NCI-H1092 treated with DMSO at 0.1 percent for 48 hours (cell line): ENCODE results near the gene HTT.
"Not testable (repeated sequence)": the region's sequence is repeated elsewhere in the genome, so short reads cannot be mapped to it uniquely, and the experiment has no call there.

ENCODE experiments used
- DNase-seq: peaks from one replicate; lab custom pipeline; 2025; lab: John Stamatoyannopoulos, UW

The HTT gene

DNA sequence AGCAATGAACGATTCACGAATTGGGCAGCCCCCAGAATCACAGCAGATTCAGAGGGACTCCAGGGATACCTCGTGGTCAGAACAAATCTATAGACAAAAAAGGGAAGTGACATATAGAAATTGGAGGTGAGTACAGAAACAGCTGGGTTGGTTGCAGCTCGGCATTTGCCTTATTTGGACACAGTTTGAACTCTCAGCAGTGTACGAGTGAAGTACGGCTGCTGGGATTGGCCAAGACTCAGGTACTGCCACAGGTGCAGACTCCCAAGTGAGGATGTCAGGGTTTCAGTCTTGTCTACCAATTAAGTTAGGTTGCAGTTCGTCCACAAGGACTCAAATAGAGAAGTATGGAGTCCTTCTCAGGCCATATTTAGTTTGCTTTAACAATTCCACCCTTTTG, 28.3 kb upstream of the HTT start:
- DNase-seq = no peak

DNA sequence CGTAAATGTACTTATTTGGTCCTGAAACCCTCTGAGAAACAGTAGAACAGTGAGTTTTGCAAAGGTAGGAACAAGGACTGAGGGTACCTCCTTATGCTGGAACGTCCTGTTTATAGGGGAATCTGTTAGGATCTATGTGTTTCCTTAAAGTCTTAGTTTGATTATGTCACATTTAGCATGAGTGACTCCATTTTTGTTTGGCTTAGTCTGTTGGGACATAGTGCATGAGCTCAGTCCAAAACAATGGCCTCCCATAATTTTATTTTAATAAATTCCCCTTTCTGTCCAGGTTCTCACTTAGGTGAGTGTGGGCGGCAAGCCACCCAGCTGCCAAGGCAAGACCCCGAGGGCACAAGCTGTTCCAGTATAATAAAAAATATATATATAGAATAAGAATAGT, 27.9 kb upstream of the HTT start:
- DNase-seq = no peak

DNA sequence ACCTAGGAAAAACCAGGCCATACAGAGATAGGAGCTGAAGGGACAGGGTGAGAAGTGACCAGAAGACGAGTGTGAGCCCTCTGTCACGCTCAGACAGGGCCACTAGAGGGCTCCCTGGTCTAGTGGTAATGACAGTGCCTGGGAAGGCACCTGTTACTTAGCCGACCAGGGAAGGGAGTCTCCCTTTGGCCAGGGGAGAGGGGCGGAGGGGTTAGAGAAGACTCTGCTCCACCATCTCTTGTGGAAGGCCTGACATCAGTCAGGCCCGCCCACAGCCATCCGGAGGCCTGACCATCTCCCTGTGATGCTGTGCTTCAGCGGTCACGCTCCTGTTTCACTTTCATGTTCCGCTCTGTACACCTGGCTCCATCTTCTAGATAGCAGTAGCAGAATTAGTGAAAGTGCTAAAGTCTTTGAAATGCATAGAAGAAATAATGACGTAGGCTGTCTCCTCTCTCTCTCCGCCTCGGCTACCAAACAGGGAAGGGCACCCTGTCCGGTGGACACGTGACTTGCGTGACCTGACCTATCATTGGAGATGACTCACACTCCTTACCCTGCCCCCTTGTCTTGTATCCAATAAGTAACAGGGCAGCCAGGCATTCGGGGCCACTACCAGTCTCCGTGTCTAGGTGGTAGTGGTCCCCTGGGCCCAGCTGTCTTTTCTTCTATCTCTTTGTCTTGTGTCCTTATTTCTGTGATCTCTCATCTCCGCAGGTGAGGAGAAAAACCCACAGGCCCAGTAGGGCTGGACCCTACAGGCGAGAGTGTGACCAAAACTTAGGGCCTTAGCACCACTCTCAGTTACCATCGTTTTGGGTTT, 26.8 kb upstream of the HTT start:
- peak; percentile 51 for DNase-seq

DNA sequence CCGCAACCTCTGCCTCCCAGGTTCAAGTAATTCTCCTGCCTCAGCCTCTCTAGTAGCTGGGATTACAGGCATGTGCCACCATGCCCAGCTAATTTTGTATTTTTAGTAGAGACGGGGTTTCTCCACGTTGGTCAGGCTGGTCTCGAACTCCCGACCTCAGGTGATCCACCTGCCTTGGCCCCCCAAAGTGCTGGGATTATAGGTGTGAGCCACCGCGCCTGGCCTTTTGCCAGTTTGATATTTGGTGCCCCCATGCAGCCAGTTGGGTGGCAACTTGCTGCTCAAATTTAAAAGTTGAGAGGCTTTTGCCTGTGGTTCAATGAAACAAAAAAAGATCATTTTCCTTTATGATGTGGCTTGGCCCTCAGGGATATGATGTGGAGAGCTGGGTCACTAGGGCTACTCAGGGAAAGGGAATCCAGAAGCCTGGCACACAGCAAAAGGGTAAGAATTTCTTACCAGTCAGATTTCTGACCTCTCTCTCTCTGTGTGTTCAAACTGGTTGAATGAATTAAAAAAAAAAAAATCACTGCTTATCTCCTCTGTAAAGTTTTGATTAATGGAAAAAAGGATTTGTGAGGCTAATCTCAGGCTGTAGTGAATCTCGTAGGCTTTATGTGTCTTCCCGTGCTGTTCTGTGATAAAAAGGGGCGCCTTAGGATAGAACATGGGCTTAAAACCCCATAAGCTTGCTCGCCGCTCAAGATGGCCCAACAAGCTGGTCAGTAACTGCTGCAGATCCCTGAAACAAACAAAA, 23.2 kb upstream of the HTT start:
- not testable (repeated sequence) for DNase-seq

DNA sequence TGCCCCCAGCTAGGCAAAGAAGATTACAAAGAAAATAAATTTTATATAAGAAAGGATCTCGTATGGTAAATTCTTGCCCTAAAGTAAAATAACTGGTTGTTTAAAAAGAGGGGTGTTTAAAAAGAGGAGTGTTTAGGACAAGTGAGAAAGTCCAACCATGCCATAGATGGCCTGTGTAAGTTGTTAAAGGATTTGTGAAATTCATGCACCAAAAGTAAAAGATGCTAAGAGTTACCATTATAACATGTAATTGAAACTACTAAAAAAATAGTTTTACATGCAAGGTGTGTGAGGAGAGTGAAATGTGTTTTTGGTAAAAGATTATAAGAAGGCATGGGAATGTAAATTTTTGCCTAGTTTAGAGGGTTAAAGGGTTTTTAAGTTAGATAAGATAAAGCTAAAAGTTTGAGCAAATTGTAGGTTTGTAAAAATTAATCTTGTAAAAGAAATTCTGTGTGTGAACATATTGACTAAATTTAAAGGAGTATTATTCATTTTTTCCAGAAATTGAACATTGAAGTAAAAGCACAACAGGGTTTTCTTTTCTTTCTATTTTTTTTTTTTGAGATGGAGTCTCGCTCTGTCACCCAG, 20.2 kb upstream of the HTT start:
- DNase-seq = no peak

DNA sequence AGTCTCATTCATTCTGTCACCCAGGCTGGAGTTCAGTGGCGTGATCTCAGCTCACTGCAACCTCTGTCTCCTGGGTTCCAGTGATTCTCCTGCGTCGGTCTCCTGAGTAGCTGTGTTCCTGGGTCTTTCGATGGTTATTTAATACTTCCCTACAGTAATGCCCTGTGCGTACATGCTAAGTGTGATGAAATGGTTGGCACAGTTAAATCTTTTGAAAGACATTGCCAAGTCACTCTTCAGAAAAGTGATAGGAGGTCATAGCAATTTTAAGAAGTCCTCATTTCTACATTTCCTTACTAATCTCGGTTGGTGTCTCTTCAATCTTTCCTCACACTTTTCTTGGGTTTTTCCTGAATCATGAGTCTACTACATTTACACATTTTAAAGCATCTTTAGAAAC, 14.5 kb upstream of the HTT start:
- no peak for DNase-seq

DNA sequence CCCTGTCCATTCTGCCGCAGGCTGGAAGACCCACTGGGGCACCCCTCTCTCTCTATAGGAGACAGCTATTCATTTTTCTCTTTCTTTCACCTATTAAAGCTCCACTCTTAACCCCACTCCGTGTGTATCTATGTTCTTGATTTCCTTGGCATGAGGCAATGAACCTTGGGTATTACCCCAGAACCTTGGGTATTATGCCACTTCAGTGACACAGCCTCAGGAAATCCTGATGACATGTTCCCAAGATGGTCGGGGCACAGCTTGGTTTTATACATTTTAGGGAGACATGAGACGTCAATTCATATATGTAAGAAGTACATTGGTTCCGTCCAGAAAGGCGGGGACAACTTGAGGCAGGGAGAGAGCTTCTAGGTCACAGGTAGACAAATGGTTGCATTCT, 13.5 kb upstream of the HTT start:
- DNase-seq = no peak

DNA sequence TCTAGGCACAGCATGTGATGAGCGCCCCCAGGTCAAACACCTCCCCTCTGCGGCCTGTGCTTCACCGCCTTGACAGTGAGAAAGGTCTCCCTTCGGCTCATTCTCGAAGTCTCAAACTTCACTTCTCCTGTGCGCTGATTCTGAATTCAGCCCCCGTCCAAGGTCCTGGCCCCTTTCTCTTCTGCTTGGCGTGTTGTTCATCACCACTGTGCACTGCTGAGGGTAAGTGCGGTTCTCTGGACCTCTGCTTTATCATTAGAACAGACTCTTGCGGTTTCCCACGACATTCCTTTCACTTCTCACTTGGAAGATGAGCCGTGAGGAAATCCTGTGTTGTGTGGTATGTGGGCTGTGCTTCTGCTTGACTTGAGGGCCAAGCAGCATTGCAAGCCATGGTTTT, 12.0 kb upstream of the HTT start:
- DNase-seq = no peak

DNA sequence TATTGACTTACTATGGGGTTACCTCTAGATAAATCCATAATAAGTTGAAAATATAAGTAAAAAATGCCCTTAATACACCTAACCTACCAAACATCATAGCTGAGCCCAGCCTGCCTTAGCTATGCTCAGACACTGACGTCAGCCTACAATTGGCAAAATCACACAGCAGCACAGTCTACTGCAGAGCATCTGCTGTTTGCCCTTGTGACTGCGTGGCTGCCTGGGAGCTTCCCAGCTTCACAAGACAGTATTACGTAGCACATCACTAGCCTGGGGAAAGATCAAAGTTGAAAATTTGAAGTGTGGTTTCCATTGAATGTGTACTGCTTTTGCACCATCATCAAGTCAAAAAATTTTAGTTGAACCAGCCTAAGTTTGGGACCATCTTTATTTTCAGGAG, 8.9 kb upstream of the HTT start:
- no peak for DNase-seq

DNA sequence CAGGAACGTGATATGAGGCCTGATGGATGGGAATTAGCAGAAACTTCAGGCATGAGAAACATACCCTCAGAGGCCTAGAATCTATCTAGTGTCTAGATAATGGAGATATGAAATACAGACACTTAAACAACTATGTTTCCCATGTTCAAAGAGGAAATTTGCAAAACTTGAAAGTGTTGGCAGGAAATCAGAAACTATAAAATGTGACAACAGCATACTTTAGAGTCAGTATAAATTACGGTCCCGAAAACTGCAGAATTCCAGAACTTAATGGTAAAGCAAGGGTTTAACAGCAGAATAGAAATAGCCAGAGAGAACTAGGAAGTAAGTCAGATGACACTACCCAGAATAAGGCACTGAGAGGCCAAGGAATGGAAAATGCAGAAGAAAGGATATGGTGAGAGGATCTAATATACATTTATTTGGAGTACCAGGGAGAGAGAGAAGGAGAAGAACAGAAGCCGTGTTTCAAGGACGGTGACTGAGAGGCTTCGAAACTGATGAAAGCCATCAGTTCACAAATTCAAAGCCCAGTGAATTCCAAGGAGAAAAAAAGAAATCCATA, 7.6 kb upstream of the HTT start:
- no peak for DNase-seq

DNA sequence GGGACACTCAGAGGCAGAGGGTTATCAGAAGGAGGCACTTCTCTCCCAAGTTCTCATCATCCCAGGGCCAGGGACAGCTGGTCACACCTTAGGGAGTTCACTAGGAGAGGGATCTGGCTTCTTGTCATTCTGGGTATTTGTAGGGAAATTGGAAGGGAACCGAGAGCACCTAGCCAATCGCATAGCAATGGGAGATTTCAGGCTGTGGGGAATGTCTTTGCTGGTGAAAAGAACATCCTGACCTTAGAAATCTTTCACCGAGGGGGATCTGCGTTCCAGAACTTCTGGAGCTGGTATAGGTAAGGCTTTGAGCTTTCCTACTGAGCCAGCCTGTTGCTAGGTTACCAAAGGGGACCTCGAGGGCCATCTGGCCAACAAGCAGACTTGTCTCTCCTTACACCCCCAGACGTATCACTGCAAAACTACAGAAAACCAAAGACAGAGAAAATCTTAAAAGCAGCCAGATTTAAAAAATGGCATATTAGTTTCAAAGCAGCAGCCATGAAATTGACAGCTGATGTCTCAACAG, 6.9 kb upstream of the HTT start:
- no peak for DNase-seq

DNA sequence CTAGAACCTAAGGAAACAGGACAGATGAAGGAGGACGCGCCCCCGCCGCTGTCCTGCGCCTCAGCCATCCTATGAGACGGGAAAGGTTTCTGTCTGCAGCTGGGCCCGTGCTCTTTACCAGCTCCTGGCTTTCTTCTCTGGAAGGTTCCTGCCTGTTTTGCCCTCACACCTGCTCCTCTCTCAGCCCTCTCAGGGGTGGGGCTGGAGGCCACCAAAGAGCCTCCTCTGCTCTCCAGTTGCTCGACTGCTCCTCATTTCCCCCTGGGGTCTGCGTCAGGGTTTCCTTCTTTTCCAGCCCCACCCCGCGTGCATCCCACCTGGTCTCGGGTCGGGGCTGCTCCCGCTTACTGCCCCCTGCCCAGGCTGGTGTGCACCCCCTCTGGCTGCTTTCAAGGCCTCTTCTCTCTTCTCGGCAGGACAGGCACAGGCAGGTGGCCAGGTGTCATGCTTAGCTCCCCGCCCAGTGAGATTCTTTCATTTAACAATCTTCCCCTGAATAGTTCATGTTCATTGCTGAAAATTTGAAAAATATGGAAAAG, 4.8 kb upstream of the HTT start:
- no peak for DNase-seq

DNA sequence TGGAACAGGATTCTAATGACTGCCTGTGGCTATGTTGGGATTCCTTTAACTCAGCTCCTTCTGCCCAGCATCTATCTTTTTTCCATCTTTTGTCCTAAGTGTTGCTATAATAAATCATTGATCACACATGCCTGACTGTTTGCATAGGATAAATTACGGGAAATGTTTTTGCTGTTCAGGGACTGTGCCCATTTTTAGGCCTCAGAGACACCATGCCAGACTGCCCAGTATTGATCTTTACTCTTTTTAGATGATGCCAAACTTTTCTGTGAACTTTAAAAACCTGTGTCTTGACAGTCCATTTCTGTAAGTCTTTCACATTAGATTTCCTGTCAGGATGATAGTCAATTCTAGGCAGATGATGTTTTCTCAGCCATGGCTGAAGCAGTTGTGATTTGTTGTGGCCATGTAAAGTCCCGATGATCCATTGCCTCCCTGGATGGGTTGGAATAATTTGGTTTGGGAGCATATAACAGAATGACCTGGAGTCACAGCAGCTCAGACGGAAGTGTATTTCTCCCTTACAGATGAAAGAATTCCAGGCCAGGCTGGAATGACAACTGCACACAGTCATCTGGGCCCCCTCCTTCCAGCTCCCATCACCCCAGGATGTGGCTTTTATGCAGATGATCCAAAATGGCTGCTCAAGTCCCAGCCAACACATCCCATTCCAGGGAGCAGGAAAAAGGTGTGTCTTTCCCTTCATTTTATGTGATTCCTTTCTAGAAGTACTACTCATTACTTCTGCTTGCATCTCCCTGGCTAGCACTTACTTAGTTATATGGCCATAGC, 3.6 kb upstream of the HTT start:
- no peak for DNase-seq

DNA sequence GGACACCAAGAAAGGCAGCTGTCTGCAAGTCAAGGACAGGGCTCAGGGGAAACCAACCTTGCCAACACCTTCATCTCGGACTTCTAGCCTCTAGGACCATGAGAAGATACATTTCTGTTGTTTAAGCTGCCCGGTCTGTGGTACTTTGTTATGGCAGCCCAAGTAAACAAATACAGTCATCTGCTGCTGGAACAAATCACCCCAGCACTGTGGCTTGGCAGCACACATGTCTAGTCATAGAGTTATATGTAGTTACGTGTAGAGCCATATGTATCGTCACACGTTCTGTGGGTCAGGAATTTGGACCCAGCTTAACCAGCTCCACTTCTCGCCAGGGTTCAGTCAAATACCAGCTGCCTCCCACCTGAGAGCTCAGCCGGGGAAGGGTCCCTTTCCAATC, 2.7 kb upstream of the HTT start:
- DNase-seq = no peak

DNA sequence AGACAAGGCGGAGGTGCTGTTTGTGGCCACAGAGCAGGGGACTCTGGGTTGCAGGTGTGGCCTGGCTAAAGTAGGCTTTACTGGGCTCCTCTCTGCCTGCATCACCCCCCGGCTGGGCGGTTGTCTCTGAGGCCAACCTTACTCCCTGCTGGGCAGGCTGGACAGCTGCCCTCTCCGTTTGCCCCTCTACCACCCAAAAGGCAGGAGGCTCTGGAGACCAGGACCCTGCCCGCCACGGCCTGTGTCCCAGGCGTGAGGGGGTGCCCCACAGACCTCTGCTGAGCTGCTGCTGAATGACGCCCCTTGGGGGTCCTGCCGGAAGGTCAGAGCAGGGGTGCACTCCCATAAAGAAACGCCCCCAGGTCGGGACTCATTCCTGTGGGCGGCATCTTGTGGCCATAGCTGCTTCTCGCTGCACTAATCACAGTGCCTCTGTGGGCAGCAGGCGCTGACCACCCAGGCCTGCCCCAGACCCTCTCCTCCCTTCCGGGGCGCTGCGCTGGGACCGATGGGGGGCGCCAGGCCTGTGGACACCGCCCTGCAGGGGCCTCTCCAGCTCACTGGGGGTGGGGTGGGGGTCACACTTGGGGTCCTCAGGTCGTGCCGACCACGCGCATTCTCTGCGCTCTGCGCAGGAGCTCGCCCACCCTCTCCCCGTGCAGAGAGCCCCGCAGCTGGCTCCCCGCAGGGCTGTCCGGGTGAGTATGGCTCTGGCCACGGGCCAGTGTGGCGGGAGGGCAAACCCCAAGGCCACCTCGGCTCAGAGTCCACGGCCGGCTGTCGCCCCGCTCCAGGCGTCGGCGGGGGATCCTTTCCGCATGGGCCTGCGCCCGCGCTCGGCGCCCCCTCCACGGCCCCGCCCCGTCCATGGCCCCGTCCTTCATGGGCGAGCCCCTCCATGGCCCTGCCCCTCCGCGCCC, 1.1 kb upstream of the HTT start:
- DNase-seq = no peak

DNA sequence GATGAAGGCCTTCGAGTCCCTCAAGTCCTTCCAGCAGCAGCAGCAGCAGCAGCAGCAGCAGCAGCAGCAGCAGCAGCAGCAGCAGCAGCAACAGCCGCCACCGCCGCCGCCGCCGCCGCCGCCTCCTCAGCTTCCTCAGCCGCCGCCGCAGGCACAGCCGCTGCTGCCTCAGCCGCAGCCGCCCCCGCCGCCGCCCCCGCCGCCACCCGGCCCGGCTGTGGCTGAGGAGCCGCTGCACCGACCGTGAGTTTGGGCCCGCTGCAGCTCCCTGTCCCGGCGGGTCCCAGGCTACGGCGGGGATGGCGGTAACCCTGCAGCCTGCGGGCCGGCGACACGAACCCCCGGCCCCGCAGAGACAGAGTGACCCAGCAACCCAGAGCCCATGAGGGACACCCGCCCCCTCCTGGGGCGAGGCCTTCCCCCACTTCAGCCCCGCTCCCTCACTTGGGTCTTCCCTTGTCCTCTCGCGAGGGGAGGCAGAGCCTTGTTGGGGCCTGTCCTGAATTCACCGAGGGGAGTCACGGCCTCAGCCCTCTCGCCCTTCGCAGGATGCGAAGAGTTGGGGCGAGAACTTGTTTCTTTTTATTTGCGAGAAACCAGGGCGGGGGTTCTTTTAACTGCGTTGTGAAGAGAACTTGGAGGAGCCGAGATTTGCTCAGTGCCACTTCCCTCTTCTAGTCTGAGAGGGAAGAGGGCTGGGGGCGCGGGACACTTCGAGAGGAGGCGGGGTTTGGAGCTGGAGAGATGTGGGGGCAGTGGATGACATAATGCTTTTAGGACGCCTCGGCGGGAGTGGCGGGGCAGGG, 568 bp downstream of the HTT start:
- peak; percentile 15 for DNase-seq

DNA sequence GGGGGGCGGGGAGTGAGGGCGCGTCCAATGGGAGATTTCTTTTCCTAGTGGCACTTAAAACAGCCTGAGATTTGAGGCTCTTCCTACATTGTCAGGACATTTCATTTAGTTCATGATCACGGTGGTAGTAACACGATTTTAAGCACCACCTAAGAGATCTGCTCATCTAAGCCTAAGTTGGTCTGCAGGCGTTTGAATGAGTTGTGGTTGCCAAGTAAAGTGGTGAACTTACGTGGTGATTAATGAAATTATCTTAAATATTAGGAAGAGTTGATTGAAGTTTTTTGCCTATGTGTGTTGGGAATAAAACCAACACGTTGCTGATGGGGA, 1.1 kb downstream of the HTT start:
- DNase-seq = no peak

DNA sequence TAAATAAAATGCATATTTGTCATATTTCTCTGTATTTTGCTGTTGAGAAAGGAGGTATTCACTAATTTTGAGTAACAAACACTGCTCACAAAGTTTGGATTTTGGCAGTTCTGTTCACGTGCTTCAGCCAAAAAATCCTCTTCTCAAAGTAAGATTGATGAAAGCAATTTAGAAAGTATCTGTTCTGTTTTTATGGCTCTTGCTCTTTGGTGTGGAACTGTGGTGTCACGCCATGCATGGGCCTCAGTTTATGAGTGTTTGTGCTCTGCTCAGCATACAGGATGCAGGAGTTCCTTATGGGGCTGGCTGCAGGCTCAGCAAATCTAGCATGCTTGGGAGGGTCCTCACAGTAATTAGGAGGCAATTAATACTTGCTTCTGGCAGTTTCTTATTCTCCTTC, 3.3 kb downstream of the HTT start:
- DNase-seq = no peak

DNA sequence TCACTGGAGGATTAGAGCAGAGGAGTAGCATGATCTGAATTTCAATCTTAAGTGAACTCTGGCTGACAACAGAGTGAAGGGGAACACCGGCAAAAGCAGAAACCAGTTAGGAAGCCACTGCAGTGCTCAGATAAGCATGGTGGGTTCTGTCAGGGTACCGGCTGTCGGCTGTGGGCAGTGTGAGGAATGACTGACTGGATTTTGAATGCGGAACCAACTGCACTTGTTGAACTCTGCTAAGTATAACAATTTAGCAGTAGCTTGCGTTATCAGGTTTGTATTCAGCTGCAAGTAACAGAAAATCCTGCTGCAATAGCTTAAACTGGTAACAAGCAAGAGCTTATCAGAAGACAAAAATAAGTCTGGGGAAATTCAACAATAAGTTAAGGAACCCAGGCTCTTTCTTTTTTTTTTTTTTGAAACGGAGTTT, 5.2 kb downstream of the HTT start:
- no peak for DNase-seq
